ENCODE data around the gene CHTF18.

DNA sequence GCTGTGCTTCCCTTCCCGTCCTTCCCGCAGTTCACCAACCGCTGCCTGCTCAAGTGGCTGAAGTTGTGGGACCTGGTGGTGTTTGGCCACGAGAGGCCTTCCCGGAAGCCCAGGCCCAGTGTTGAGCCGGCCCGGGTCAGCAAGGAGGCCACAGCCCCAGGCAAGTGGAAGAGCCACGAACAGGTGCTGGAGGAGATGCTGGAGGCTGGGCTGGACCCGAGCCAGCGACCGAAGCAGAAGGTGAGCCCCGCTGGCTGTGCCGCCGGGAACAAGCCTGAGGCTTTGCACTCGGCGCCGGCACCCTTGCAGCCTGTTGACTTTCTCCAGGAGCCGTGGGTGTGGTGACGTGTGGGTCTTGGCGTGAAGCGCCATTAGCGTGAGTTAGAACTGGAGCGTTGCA is 2.7 kb downstream of the CHTF18 start:
- TF ChIP-seq, protein P1, sequence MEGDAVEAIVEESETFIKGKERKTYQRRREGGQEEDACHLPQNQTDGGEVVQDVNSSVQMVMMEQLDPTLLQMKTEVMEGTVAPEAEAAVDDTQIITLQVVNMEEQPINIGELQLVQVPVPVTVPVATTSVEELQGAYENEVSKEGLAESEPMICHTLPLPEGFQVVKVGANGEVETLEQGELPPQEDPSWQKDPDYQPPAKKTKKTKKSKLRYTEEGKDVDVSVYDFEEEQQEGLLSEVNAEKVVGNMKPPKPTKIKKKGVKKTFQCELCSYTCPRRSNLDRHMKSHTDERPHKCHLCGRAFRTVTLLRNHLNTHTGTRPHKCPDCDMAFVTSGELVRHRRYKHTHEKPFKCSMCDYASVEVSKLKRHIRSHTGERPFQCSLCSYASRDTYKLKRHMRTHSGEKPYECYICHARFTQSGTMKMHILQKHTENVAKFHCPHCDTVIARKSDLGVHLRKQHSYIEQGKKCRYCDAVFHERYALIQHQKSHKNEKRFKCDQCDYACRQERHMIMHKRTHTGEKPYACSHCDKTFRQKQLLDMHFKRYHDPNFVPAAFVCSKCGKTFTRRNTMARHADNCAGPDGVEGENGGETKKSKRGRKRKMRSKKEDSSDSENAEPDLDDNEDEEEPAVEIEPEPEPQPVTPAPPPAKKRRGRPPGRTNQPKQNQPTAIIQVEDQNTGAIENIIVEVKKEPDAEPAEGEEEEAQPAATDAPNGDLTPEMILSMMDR (optimal IDR thresholded peaks at IDR 0.05 in 1 of 3, IDR thresholded peaks at IDR 0.05 in 1 of 3, conservative IDR thresholded peaks at IDR 0.05 in 1 of 3; ENCODE audit: extremely low read depth in 1 of 3, insufficient read depth in 2 of 3, low read length in 3 of 3), result no peak
- no peak for TF ChIP-seq EZH2 (IDR thresholded peaks at IDR 0.05; ENCODE audit: low read length)

Data from keratinocyte (primary cell).